HG03469 (cell line): Measurements from ENCODE around the gene EAF1.
"Not testable (repeated sequence)": the region's sequence is repeated elsewhere in the genome, so short reads cannot be mapped to it uniquely, and the experiment has no call there.

Experiments used
- ATAC-seq: cut with Tn5 transposase; IDR thresholded peaks from one replicate; pipeline ENCODE4 v1.9.1; 2021; ENCODE audit warnings: mild to moderate bottlenecking, moderate library complexity, moderate number of reproducible peaks; ENCODE audit not compliant: unreplicated experiment

EAF1 gene

DNA sequence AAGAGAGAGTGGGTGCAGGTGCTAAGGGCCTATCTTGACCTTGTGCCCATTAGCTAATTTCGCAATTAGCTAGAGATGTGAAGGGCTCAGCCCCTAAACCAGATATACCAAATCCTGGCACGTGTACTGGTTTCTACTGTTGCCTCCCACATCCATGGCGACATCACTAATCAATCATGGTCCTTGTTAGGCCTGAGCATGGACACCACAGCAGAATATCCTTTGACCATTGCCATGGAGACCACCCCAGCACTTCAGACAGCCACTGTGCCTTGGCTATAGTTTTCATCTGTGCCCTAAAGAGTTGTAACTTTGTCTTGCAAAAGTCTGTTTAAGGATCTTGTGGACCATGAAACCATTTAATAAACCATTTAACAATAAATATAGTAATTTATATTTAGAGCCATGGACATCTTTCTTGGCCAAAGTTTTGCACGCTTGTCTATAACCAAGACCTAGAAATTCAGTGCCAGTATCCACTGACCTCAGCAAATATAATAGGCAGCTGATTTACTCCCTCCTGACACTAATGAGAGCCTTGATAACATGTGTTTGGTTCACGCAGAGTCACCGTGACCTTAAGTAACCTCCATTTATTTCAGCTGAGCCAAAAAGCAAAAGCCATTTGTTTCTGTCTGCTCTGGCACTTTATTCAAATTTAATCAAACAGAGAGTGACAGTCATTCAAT is 50.7 kb downstream of the EAF1 start:
- ATAC-seq: no peak

DNA sequence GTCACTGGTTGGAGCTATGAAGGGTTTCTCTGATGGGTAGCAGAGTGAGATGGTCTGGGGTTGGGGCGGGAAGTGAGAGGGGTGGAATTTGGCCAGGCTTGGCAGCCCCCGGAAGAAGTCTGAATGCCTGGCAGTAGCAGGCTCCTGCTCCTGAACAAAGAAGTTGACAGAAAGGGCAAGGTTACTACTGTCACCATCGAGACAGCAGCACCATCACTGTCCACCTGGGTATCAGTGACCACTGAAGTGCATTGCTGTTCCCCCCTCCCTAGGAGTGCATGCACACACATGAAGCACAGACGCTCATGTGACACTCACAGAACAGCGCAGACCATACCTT is 51.2 kb downstream of the EAF1 start:
- no peak for ATAC-seq

DNA sequence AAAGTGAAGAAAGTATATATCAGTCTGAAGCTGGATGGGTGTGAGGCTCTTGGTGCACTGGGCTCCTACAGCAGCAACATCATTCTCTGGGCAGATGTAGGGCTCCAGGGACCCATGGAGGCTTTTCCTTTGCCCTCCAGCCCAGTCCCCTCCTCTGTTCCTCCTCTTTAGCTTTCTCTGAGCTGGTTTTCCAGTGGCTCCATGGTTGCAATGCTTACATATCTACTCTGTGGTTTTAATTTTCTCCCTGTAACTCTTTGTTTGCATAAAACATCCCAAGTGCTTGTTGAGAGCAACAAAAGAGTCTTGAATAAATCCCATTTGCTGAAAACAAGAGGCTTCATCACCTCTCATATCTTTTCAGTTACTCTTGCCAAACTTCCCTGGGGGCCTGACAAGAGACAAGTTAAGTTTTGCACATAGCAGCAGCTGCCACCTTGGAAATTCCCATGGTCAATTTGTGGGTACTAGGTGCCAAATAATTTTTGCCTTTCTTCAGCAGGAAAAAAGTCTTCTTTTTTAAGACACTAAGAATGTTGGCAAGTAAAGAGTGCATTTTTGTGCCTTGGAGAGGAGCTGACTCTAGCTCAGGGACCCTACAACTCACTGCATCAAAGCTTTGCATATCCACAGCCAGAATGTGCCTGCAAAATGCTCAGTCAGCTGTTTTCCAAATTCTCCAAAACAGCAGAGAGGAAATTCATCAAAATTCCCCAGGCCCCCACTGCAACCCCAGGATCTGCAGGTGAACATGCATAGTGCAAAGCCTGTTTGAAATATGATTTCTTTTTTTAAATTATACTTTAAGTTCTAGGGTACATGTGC is 52.2 kb downstream of the EAF1 start:
- ATAC-seq: no peak

DNA sequence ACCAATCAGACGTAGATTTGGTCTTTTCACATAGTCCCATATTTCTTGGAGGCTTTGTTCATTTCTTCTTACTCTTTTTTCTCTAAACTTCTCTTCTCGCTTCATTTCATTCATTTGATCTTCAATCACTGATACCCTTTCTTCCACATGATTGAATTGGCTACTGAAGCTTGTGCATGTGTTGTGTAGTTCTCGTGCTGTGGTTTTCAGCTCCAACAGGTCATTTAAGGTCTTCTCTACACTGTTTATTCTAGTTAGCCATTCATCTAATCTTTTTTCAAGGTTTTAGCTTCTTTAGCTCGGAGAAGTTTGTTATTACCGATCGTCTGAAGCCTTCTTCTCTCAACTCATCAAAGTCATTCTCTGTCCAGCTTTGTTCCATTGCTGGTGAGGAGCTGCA is 57.2 kb downstream of the EAF1 start:
- ATAC-seq: not testable (repeated sequence)

DNA sequence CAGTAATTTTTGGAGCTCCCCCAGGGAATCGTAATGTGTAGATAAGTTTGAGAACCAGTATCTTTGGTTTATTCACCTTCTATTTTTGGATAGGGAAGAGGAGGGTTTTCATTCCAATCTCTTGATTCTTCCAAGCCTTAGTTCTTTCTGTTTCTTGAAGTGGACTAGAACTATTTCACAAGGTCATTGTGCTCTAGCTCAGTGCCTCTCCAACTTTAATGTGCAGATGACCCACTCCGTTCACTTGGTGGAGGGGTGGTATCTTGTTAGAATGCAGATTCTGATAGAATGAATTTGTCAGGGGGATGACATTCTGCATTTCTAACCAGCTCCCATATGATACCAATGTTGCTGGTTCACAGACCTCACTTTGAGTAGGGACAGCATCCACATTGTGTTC is 58.6 kb downstream of the EAF1 start:
- no peak for ATAC-seq

DNA sequence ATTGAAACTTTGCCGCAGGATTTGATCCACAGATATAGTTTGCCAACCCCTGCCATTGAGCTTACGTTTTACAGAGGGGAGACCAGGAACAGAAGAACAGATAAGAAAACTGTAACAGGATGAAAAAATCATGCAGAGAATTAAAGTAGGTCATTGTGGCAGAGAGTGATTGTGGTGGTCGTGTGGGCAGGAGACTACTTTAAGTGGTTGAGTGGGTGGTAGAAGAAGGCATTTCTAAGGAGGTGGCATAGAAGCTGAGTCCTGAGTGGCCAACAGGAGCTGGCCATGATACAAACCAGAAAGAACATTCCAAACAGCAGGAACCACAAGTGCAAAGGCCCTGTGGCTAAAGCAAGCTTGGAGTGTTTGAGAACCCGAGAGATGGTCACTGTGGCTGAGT is 59.6 kb downstream of the EAF1 start:
- no peak for ATAC-seq

DNA sequence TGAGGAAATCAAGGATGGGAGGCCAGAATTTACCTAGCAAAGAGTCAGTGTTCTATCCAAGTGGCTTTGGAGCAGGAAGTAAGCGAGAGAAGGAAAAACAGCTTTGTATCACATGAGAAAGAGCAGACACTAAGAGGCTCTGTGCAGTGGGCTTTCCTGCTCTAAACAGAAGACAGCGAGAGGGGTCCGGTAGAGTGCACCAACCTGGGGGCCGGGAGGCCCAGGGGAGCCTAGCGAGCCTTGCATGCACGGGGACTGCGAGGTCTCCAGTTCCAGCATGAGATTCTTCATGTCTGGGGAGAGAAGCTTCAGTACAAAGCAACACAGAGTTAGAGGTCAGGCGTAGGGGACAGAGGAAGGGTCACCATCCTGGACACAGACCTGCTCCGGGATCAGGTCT is 60.6 kb downstream of the EAF1 start:
- ATAC-seq: no peak

DNA sequence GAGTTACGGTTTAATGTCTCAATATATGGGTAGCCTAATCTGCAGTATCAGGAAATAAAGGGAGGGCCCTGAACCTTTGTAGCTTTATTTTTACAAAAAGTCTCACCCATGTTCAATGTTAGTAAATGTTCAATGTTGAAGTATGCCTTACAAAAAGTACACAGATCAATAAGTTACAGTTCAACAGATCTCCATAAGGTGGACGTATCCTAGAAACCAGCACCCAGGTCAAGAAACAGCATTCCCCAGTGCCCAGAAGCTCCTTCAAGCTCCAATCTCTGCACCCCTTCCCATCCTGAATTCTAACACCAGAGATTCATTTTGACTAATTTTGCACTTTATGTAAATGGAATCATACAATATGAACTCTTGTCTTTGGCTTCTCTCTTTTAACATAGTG is 62.8 kb downstream of the EAF1 start:
- no peak for ATAC-seq

DNA sequence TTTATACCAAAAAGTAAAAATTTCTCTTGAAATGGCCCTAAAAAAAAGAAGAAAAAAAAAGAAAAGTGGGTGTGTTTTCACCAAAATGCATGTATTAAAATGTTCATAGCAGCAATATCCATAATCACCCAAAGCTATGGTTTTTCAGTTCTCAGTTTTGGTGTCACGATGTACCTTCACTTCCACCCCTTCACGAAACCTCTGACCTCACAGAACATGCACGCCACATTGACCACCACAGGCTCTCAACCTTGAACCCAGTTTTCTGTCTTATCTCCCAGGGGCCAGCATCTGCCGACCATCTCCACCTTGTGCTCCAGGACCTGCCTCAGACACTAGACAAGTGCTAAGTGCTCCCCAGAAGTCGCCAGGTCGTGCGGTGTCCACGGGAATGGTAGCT is 63.7 kb downstream of the EAF1 start:
- no peak for ATAC-seq
